ENCODE results near the gene TTC12.
A peak's percentile ranks its signal among the peaks of the same experiment; 100 is the strongest.

The TTC12 gene

DNA sequence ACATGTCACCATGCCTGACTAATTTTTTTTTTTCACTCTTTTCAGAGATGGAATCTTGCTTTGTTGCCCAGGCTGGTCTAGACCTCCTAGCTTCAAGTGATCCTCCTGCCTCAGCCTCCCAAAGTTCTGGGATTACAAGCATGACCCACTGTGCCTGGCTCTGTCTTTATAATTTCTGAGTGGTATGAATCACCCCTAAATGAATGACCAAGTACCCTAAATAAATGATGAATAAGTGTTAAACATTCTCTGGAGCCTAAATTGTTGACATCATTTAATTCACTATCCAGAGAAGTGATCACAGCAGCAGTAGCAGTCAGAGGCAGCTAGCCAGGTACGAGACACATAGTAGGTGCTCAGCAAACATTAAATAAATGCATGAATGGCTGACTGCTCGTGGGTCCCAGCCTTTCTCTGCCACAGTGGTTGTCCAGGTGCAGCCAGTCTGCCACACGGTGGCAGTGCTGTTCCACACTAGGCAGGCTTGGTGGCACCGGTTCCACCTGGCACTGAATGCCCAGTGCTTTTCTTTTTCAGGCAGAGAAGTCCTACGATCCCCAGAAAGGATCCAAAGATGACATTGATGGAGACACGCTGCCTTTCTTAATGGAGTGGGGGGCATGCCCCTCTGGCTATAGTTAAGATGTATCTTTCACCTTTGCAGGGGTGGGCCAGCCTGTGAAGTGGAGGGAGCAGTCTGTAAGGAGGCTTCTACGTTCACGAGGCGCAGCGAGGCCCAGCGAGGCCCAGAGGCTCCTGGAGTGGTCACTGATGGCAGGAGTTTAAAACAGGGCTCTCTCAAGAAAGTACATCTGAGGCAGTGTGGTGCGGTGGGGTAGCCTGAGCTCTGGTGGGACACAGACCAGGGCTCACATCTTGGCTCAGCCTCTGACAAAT, 8.7 kb upstream of the TTC12 start:
- TF ChIP-seq, protein P1, sequence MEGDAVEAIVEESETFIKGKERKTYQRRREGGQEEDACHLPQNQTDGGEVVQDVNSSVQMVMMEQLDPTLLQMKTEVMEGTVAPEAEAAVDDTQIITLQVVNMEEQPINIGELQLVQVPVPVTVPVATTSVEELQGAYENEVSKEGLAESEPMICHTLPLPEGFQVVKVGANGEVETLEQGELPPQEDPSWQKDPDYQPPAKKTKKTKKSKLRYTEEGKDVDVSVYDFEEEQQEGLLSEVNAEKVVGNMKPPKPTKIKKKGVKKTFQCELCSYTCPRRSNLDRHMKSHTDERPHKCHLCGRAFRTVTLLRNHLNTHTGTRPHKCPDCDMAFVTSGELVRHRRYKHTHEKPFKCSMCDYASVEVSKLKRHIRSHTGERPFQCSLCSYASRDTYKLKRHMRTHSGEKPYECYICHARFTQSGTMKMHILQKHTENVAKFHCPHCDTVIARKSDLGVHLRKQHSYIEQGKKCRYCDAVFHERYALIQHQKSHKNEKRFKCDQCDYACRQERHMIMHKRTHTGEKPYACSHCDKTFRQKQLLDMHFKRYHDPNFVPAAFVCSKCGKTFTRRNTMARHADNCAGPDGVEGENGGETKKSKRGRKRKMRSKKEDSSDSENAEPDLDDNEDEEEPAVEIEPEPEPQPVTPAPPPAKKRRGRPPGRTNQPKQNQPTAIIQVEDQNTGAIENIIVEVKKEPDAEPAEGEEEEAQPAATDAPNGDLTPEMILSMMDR (IDR thresholded peaks at IDR 0.05; ENCODE audit: low read depth, low read length), result peak; percentile 96
- H3K4me3 ChIP-seq (ENCODE audit: low read depth, low read length), result no peak overlapping the region
- in situ Hi-C loops (cut with HindIII; ENCODE audit: low sequenced_read_pairs), result no loop called here
- DNase-seq (ENCODE audit: low read depth, low spot score), result peak; percentile 57

DNA sequence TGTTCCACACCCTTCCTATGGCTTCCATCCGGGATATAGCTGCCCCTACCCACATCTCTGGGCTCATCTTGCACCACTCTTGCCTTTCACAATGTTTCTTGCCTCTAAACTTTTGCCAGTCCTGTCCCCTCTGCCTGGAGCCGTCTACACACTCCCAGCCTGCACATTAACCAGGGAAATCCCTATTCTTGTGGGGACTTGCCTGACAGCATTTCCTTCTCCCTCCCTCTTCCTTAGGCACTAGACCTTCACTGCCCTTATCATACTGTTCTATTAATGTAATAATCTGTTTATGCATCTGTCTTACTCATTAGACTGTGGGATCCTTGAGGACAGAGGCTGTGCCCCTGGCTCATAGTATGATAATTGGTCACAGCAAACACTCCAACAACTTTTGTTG, 5.8 kb upstream of the TTC12 start:
- in situ Hi-C loops (cut with HindIII; ENCODE audit: low sequenced_read_pairs), result no loop called here
- TF ChIP-seq, protein P1 (IDR thresholded peaks at IDR 0.05; ENCODE audit: low read depth, low read length), result no peak
- no peak overlapping the region for H3K4me3 ChIP-seq (ENCODE audit: low read depth, low read length)
- DNase-seq (ENCODE audit: low read depth, low spot score), result no peak

DNA sequence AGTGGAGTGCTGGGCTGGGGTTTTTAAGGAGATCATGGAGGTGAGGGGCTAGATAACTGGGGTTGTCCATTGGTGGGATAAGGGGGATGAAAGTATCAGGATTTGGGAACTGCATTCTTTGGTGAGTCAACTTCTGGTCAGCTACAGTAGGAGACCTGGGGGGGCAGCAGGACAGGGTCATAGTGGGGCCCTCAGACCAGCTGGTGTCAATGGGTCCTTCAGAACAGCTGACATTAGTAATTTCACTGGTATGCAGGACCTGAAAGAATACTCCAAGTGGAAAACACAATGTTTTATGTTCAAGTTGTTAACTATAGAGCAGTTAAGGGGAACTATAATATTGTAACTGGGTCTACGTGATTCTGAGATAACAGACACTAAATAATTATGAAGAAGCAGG, 2.8 kb upstream of the TTC12 start:
- H3K4me3 ChIP-seq (ENCODE audit: low read depth, low read length), result no peak overlapping the region
- in situ Hi-C loops (cut with HindIII; ENCODE audit: low sequenced_read_pairs), result no loop called here
- DNase-seq (ENCODE audit: low read depth, low spot score), result no peak
- TF ChIP-seq, protein P1 (IDR thresholded peaks at IDR 0.05; ENCODE audit: low read depth, low read length), result no peak

DNA sequence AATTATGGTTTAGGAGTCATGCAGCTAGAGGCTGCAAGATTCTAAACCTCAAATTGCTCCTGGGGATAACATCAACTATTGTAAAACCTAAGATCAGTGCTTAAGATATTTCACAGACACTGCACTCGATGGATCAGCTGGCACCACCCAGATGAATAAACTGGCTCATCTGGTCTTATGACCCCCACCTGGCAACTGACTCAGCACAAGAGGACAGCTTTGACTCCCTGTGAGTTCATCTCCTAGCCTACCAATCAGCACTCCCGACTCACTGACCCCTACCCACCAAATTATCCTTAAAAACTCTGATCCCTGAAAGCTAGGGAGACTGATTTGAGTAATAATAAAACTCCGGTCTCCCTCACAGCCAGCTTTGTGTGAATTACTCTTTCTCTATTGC, 782 bp upstream of the TTC12 start:
- in situ Hi-C loops (cut with HindIII; ENCODE audit: low sequenced_read_pairs), result no loop called here
- TF ChIP-seq, protein P1 (IDR thresholded peaks at IDR 0.05; ENCODE audit: low read depth, low read length), result no peak
- no peak for DNase-seq (ENCODE audit: low read depth, low spot score)
- H3K4me3 ChIP-seq (ENCODE audit: low read depth, low read length), result no peak overlapping the region

DNA sequence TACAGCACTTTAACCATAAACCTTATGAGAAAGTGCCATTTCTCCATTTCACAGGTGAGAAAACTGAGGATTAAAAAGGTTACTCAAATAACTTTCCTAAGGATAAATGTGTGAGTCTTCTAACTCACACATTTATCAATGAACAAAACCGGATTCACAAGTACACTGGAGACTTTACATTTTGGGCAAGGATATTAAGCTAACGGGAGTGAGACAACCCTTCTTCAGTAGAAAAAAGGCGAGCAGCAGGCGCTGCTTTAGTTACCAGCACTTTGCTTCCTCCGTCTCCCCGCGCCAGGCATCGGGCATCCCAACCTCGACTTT, 356 bp upstream of the TTC12 start:
- peak overlapping the region; percentile 77 for H3K4me3 ChIP-seq (ENCODE audit: low read depth, low read length)
- no peak for DNase-seq (ENCODE audit: low read depth, low spot score)
- in situ Hi-C loops (cut with HindIII; ENCODE audit: low sequenced_read_pairs), result no loop called here
- TF ChIP-seq, protein P1 (IDR thresholded peaks at IDR 0.05; ENCODE audit: low read depth, low read length), result no peak

DNA sequence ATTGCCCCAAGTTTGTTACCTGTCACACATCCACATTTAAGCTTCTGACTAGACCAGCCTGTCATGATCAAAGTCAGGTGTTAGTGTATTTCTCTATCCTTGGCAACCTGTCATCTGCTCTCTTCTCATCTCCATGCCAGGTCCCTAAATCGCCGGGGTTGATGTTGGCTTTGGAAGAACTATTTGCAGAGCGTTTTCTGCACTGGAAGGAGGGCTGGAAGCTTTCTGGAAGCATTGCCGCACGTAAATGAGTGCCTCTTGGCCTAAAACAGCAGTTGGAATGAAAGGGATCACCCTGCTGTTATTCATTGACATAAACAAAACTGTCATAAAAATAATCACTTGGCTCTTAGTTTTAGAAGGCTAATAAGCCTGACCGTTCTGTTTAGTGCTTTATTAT, 1.4 kb downstream of the TTC12 start:
- TF ChIP-seq, protein P1 (IDR thresholded peaks at IDR 0.05; ENCODE audit: low read depth, low read length), result no peak
- H3K4me3 ChIP-seq (ENCODE audit: low read depth, low read length), result no peak overlapping the region
- in situ Hi-C loops (cut with HindIII; ENCODE audit: low sequenced_read_pairs), result no loop called here
- DNase-seq (ENCODE audit: low read depth, low spot score), result no peak
